GM18519 (cell line): ENCODE data around the gene SPOP.
"Not testable (repeated sequence)": the region's sequence is repeated elsewhere in the genome, so short reads cannot be mapped to it uniquely, and the experiment has no call there.

Experiments
- ATAC-seq: cut with Tn5 transposase; IDR thresholded peaks from one replicate; pipeline ENCODE4 v1.9.1; 2021; ENCODE audit warnings: mild to moderate bottlenecking, moderate library complexity; ENCODE audit not compliant: unreplicated experiment, low FRiP score

The SPOP gene

GRCh38 chr17:49574945-49575678 lies 102.8 kb downstream of the SPOP start:
- no peak for ATAC-seq

- ATAC-seq = no peak
Observed at GRCh38 chr17:49574323-49574781, 103.5 kb downstream of the SPOP start.

- ATAC-seq = no peak
Observed at GRCh38 chr17:49573510-49574322, 104.2 kb downstream of the SPOP start.

DNA sequence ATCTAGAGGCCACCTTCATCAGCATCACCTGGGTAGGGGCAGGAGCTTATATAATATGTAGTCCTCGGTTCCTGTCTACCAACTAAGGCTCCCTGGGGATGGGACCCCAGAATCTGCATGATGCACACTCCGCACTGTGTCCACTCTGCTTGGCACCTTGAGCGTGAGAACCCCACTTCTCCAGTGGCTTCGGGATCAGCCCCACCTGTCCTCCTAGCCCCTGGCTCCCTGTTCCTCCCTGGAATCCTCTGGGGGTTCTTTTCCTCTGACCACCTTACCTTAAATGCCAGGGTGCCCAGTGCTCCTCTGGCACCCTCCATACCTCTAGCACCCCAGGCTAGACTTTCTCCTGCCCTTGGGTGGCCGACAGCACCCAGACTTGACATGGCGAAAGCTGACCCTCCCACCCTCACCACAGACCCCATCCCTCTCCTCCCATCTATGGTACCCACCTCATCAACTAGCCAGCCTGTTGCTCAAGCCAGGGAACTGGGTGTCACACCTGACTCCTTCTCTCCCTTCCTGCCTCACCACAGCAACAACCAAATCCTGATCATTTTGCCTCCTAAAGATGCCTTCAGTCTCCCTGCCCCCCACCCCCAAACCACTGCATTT lies 105.0 kb downstream of the SPOP start:
- ATAC-seq = no peak

- ATAC-seq = no peak
Observed at GRCh38 chr17:49572226-49572625, 105.7 kb downstream of the SPOP start.

- no peak for ATAC-seq
Observed at GRCh38 chr17:49571764-49572163, 106.1 kb downstream of the SPOP start.

GRCh38 chr17:49571283-49571682 lies 106.6 kb downstream of the SPOP start:
- ATAC-seq = no peak

- ATAC-seq = no peak
Observed at GRCh38 chr17:49570540-49571242, 107.2 kb downstream of the SPOP start.

GRCh38 chr17:49568695-49569047 lies 109.2 kb downstream of the SPOP start:
- not testable (repeated sequence) for ATAC-seq

GRCh38 chr17:49567871-49568694 lies 109.8 kb downstream of the SPOP start:
- ATAC-seq = no peak

GRCh38 chr17:49567104-49567521 lies 110.8 kb downstream of the SPOP start:
- ATAC-seq = no peak

DNA sequence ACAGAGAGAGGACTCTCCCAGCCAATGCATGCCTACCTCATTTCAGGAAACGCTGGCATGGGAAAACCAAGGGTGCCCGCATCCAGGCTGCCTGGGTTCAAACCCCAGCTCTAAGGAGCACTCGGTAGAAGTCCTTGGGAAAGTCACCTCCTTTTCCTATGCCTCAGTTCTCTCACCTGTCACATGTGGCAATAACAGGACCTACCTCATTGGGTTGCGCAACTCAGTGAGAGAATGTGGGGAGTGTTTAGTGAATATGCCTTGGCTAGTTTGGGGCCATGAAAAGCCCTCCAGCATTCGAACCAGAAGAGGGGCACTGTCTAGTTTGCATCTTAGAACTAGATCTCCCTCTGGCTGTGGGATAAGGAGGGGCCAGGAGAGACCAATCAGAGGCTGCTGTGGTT lies 111.2 kb downstream of the SPOP start:
- no peak for ATAC-seq

- no peak for ATAC-seq
Observed at GRCh38 chr17:49565948-49566491, 111.9 kb downstream of the SPOP start.

- no peak for ATAC-seq
Observed at GRCh38 chr17:49564638-49565037, 113.3 kb downstream of the SPOP start.

- ATAC-seq = no peak
Observed at GRCh38 chr17:49557312-49558024, 120.4 kb downstream of the SPOP start.

DNA sequence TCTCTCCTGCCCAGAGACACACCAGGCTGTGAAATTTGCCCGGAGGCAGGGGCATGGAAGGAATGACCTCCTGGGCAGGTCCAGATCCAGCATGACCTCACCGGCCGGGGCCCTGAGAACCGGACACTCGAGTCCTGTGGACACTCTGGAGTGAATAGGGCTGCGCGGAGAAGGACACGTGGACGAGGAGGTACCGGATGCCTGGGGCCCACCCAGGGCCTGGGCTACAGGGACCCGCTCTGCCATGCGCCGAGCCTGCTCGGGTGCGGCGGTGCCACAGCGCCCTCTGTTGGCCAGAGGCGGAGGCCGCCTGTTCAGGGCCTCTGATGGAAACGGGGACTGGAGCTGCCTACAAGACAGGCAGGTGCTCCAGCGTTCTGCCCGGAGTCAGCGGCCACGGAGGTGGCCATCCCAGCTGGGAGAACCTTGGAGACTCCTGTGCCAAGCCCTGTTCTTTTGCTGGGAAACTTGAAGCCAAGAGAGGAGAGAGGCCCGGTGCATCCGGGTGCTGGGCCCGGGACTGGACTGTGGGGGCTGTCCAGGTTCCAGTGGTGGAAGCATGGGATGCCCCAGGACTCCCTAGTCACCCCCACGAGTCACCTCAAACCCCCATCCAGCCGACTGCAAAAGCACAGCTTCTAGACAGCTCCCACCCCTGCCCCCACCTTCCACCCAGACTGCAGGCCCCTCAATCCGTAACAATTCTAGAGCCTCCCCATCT lies 121.5 kb downstream of the SPOP start:
- no peak for ATAC-seq

DNA sequence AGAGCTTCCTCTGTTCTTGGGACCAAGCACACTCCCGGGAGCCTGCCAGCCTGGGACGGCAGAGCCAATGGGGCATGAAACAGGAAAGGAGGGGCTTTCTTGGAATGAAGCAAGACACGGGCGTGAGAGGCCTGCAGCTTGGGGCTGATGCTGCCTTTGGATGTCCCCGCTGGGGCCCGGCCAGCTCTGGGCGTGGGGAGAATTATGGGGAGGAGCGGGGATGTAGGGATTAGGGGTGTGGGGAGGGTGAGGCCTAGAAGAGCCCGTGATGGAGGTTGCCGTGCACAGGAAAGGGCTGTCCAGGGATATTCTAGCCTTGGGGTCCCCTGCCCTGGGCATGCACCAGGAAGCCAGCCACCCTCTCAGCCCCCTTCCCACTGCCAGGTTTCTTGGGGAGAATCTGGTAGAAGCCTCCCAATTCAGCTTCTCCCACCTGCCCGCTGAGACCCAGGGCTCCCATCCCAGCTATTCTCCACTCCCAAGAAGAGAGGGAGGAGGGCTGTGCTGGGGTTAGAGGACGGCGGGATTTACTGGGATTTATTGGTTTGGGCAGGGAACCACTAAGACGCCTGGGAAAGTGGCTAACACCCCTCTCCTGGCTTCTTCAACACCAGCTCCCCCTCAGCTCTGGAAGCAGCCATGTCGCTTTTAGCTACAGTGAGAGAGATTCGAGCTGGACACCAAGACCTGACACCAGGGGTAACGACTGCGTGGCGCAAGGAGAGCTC lies 122.2 kb downstream of the SPOP start:
- no peak for ATAC-seq
